Mesenchymal stem cell (in vitro differentiated cells and primary cell): ENCODE results near the gene TSPAN10.

ENCODE experiments used
- DNase-seq: peaks from one replicate; pipeline ENCODE4 v3.0.0-alpha.2; 2013
- H2AFZ ChIP-seq: one replicate; pipeline ENCODE4 v1.6.1; 2013; ENCODE audit warnings: low read depth, mild to moderate bottlenecking, control low read depth, inconsistent platforms, low read length, moderate library complexity
- H2AK5ac ChIP-seq: 2 replicates; pipeline ENCODE4 v1.6.1; 2013; ENCODE audit warnings: low read length, moderate library complexity, mild to moderate bottlenecking, inconsistent platforms; ENCODE audit not compliant: severe bottlenecking
- H2BK120ac ChIP-seq: one replicate; pipeline ENCODE4 v1.6.1; 2013; ENCODE audit warnings: low read depth, mild to moderate bottlenecking, inconsistent platforms, low read length, moderate library complexity
- H2BK12ac ChIP-seq, 2 experiments: one replicate each; pipeline ENCODE4 v1.6.1; 2013; ENCODE audit warnings: inconsistent platforms in 2 of 2, low read length in 2 of 2, mild to moderate bottlenecking in 2 of 2, moderate library complexity in 2 of 2, control low read depth in 1 of 2
- H2BK15ac ChIP-seq: one replicate; pipeline ENCODE4 v1.6.1; 2013; ENCODE audit warnings: mild to moderate bottlenecking, low read depth, inconsistent platforms; ENCODE audit not compliant: poor library complexity, severe bottlenecking
- H2BK5ac ChIP-seq: 2 replicates; pipeline ENCODE4 v1.6.1; 2013; ENCODE audit warnings: low read depth, mild to moderate bottlenecking, low read length, control low read depth, inconsistent platforms; ENCODE audit not compliant: poor library complexity, severe bottlenecking
- H3K14ac ChIP-seq, 2 experiments: one replicate each; pipeline ENCODE4 v1.6.1; 2013; ENCODE audit warnings: inconsistent platforms in 2 of 2, low read length in 2 of 2, control low read depth in 1 of 2, mild to moderate bottlenecking in 1 of 2, moderate library complexity in 1 of 2
- H3K18ac ChIP-seq, 2 experiments: one replicate each; pipeline ENCODE4 v1.6.1; 2013; ENCODE audit warnings: inconsistent platforms in 2 of 2, low read length in 2 of 2, control low read depth in 1 of 2, low read depth in 1 of 2, mild to moderate bottlenecking in 1 of 2
- H3K23ac ChIP-seq, 2 experiments: one replicate each; pipeline ENCODE4 v1.6.1; 2013; ENCODE audit warnings: inconsistent platforms in 2 of 2, low read length in 2 of 2, mild to moderate bottlenecking in 2 of 2, moderate library complexity in 2 of 2, control low read depth in 1 of 2
- H3K27ac ChIP-seq: 2 replicates; pipeline ENCODE4 v1.5.1; 2013; ENCODE audit warnings: mild to moderate bottlenecking, moderate library complexity, low read length, control low read depth, inconsistent platforms; ENCODE audit not compliant: poor library complexity, severe bottlenecking
- H3K27me3 ChIP-seq, 2 experiments: 2 replicates each; pipeline versions ENCODE4 v1.6.1 to v1.7.0; 2013; ENCODE audit warnings: low read length in 2 of 2, mild to moderate bottlenecking in 2 of 2, moderate library complexity in 2 of 2, control low read depth in 1 of 2, inconsistent platforms in 1 of 2; ENCODE audit not compliant: control insufficient read depth in 1 of 2, insufficient read depth in 1 of 2
- H3K36me3 ChIP-seq, 2 experiments: 2 replicates each; pipeline versions ENCODE4 v1.6.1 to v1.7.0; 2013; ENCODE audit warnings: low read length in 2 of 2, control low read depth in 1 of 2, inconsistent platforms in 1 of 2, low read depth in 1 of 2, mild to moderate bottlenecking in 1 of 2; ENCODE audit not compliant: insufficient read depth in 2 of 2, control insufficient read depth in 1 of 2
- H3K4ac ChIP-seq, 2 experiments: one replicate each; pipeline ENCODE4 v1.6.1; 2013; ENCODE audit warnings: inconsistent platforms in 2 of 2, low read length in 2 of 2, mild to moderate bottlenecking in 2 of 2, moderate library complexity in 2 of 2, control low read depth in 1 of 2, low read depth in 1 of 2
- H3K4me1 ChIP-seq: 2 replicates; pipeline ENCODE4 v1.6.1; 2013; ENCODE audit warnings: low read depth, low read length, control low read depth; ENCODE audit not compliant: control insufficient read depth, insufficient read depth
- H3K4me2 ChIP-seq: 2 replicates; pipeline ENCODE4 v1.6.1; 2013; ENCODE audit warnings: low read length, mild to moderate bottlenecking, inconsistent platforms; ENCODE audit not compliant: poor library complexity, severe bottlenecking
- H3K4me3 ChIP-seq, 2 experiments: 2 replicates each; pipeline versions ENCODE4 v1.5.1 to v1.7.0; 2013; ENCODE audit warnings: low read length in 2 of 2, mild to moderate bottlenecking in 2 of 2, control low read depth in 1 of 2, low read depth in 1 of 2; ENCODE audit not compliant: insufficient read depth in 1 of 2
- H3K79me1 ChIP-seq: replicated peaks from 2 replicates; pipeline ENCODE4 v1.6.1; 2013; ENCODE audit warnings: mild to moderate bottlenecking, control low read depth, low read length, inconsistent platforms; ENCODE audit not compliant: poor library complexity, severe bottlenecking
- H3K9ac ChIP-seq: 2 replicates; pipeline ENCODE4 v1.7.0; 2013; ENCODE audit warnings: mild to moderate bottlenecking, low read length, moderate library complexity
- H3K9me3 ChIP-seq: 2 replicates; pipeline ENCODE4 v1.7.0; 2013; ENCODE audit warnings: mild to moderate bottlenecking, low read length; ENCODE audit not compliant: control insufficient read depth
- H4K8ac ChIP-seq: one replicate; pipeline ENCODE4 v1.6.1; 2013; ENCODE audit warnings: inconsistent platforms, mild to moderate bottlenecking, low read length, moderate library complexity
- H4K91ac ChIP-seq: one replicate; pipeline ENCODE4 v1.6.1; 2013; ENCODE audit warnings: mild to moderate bottlenecking, low read length, inconsistent platforms
- WGBS: methylation state at CpG from one replicate; pipeline ENCODE4 v1.1.7; 2013; ENCODE audit warnings: mixed read lengths; 5-methylcytosine and 5-hydroxymethylcytosine counted together

Gene TSPAN10

GRCh38 chr17:81681672-81682071 is 44.7 kb downstream of the TSPAN10 start:
- H3K14ac ChIP-seq, result no peak overlapping the region
- no peaks in the 10 kb centered on the region for H3K27me3 ChIP-seq
- no peak overlapping the region for H3K4ac ChIP-seq
- H3K27ac ChIP-seq, result peak overlapping the region; percentile 85
- H3K79me1 ChIP-seq, result peaks cover 8% of the 10 kb centered on the region
- peaks cover 44% of the 10 kb centered on the region for H3K4me1 ChIP-seq
- peaks cover 25 to 30% of the 10 kb centered on the region in 2 experiments for H3K36me3 ChIP-seq
- 97% methylated on average over 17 of the region's 17 CpGs for WGBS
- peak overlapping the region; percentile 92 for H3K9ac ChIP-seq
- no peak overlapping the region for H2BK5ac ChIP-seq
- H3K18ac ChIP-seq, result no peak overlapping the region
- H2BK15ac ChIP-seq, result no peak overlapping the region
- no peak overlapping the region for H4K91ac ChIP-seq
- H2AK5ac ChIP-seq, result no peak overlapping the region
- H3K9me3 ChIP-seq, result no peaks in the 10 kb centered on the region
- H3K4me3 ChIP-seq, result peak overlapping the region in 1 of 2 experiments; percentile 89
- DNase-seq, result no peak
- no peak overlapping the region for H2AFZ ChIP-seq
- H3K23ac ChIP-seq, result no peak overlapping the region
- H4K8ac ChIP-seq, result no peak overlapping the region
- H2BK12ac ChIP-seq, result no peak overlapping the region
- H2BK120ac ChIP-seq, result no peak overlapping the region
- H3K4me2 ChIP-seq, result peak overlapping the region; percentile 29

- 43% methylated on average over 19 of the region's 19 CpGs for WGBS
- H4K91ac ChIP-seq, result peak overlapping the region; percentile 54
- H3K36me3 ChIP-seq, result peaks cover 31 to 40% of the 10 kb centered on the region in 2 experiments
- H2BK5ac ChIP-seq, result peak overlapping the region; percentile 87
- peaks cover 40% of the 10 kb centered on the region for H3K4me1 ChIP-seq
- H3K4ac ChIP-seq, result peak overlapping the region in 1 of 2 experiments; percentile 92
- DNase-seq, result peak; percentile 50
- H2BK120ac ChIP-seq, result no peak overlapping the region
- H3K9ac ChIP-seq, result peak overlapping the region; percentile 92
- peaks cover 10% of the 10 kb centered on the region for H3K79me1 ChIP-seq
- H3K18ac ChIP-seq, result peak overlapping the region in 1 of 2 experiments; percentile 66
- no peak overlapping the region for H3K14ac ChIP-seq
- peak overlapping the region; percentile 85 for H3K27ac ChIP-seq
- no peaks in the 10 kb centered on the region for H3K9me3 ChIP-seq
- H3K23ac ChIP-seq, result no peak overlapping the region
- H2AFZ ChIP-seq, result no peak overlapping the region
- no peaks in the 10 kb centered on the region for H3K27me3 ChIP-seq
- peak overlapping the region; percentile 81 for H4K8ac ChIP-seq
- peak overlapping the region; percentile 69 for H3K4me2 ChIP-seq
- H2AK5ac ChIP-seq, result peak overlapping the region; percentile 50
- H2BK15ac ChIP-seq, result no peak overlapping the region
- no peak overlapping the region for H2BK12ac ChIP-seq
- peak overlapping the region; percentile 85 to 89 for H3K4me3 ChIP-seq
Observed at GRCh38 chr17:81682565-81683207, 45.7 kb downstream of the TSPAN10 start.

GRCh38 chr17:81683208-81683583 is 46.2 kb downstream of the TSPAN10 start:
- H4K91ac ChIP-seq, result peak overlapping the region; percentile 54
- H3K4me2 ChIP-seq, result peak overlapping the region; percentile 69
- peak overlapping the region; percentile 83 to 92 for H3K4ac ChIP-seq
- H3K9ac ChIP-seq, result peak overlapping the region; percentile 92
- H2BK12ac ChIP-seq, result peak overlapping the region in 1 of 2 experiments; percentile 39
- peak overlapping the region; percentile 77 for H2AFZ ChIP-seq
- peaks cover 38% of the 10 kb centered on the region for H3K4me1 ChIP-seq
- H3K14ac ChIP-seq, result peak overlapping the region in 1 of 2 experiments; percentile 15
- peaks cover 36 to 45% of the 10 kb centered on the region in 2 experiments for H3K36me3 ChIP-seq
- WGBS, result 1% methylated on average over 37 of the region's 37 CpGs
- peak overlapping the region; percentile 87 for H2BK5ac ChIP-seq
- no peak overlapping the region for H2BK15ac ChIP-seq
- H4K8ac ChIP-seq, result peak overlapping the region; percentile 81
- no peaks in the 10 kb centered on the region for H3K27me3 ChIP-seq
- DNase-seq, result no peak
- H2AK5ac ChIP-seq, result peak overlapping the region; percentile 50
- no peaks in the 10 kb centered on the region for H3K9me3 ChIP-seq
- peak overlapping the region; percentile 85 to 89 for H3K4me3 ChIP-seq
- no peak overlapping the region for H2BK120ac ChIP-seq
- peak overlapping the region; percentile 85 for H3K27ac ChIP-seq
- peak overlapping the region; percentile 44 to 66 for H3K18ac ChIP-seq
- peak overlapping the region in 1 of 2 experiments; percentile 70 for H3K23ac ChIP-seq
- peaks cover 10% of the 10 kb centered on the region for H3K79me1 ChIP-seq

- Histone ChIP-seq H3K18ac (peak within 1 kb of the TSS; percentile 70 to 84), H3K27ac (peak within 1 kb of the TSS; percentile 85), H2BK5ac (peak within 1 kb of the TSS; percentile 87), H2BK120ac (peak within 1 kb of the TSS; percentile 68), H4K91ac (peak within 1 kb of the TSS; percentile 80), H3K4me3 (peak within 1 kb of the TSS; percentile 88 to 89), H3K9me3 (no peaks in the 10 kb centered on the region), H3K9ac (peak within 1 kb of the TSS; percentile 92), H3K79me1 (peaks cover 8% of the 10 kb centered on the region), H2AFZ (peak within 1 kb of the TSS; percentile 77), H4K8ac (peak within 1 kb of the TSS; percentile 81), H2BK12ac (peak within 1 kb of the TSS in 1 of 2 experiments; percentile 39), H3K23ac (peak within 1 kb of the TSS in 1 of 2 experiments; percentile 70), H2BK15ac (peak within 1 kb of the TSS; percentile 17), H3K27me3 (no peaks in the 10 kb centered on the region), H3K4me2 (peak within 1 kb of the TSS; percentile 92), H3K4ac (peak within 1 kb of the TSS; percentile 83 to 92), H3K14ac (peak within 1 kb of the TSS; percentile 41 to 85), H3K4me1 (peaks cover 40% of the 10 kb centered on the region), H3K36me3 (peaks cover 42 to 51% of the 10 kb centered on the region in 2 experiments), H2AK5ac (peak within 1 kb of the TSS; percentile 50)
- DNase-seq, result peak; percentile 99
- under 1% methylated on average over 108 of the region's 112 CpGs for WGBS
Observed at GRCh38 chr17:81683584-81684441, 46.8 kb downstream of the TSPAN10 start, which contains the start of the genes ARL16 and HGS. Gene ARL16, minus strand, starts transcription at chr17:81683797. Its CDS starts 44 bp downstream, at chr17:81683753. Gene HGS, plus strand, starts transcription at chr17:81684011. Its CDS starts 56 bp downstream, at chr17:81684067.
